Measurements from ENCODE around the gene UMODL1.

Gene UMODL1

DNA sequence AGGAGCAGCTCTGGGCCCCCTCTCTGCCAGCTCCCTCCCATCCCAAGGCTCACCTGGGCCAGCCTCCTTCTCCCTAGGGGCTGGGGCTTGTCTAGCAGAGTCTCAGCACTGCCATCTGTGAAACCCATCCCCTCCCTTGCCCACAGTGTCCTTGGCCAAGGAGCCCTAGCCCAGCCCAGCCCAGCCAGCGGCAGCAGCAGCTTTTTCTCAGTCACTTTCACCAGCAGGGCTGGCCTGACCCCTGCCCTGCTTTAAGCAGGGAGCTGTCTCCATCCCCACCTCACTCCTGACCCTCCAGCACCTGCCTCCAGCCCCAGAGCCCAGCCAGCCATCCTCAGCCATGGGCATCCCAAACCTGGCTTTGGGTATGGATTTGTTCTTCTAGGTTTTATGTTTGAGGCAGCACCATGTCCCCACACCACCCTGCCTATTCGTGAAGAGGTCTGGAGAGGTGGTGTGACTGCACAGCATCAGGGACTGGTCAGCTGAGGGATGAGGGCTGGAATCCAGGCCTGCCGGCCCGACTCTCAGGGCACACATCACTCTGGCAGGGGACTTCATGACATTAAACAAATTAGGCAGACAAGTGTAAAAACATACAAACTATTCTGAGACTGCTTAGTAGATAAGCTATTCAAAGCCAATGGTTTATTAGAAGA is 111.7 kb downstream of the UMODL1 start:
- in situ Hi-C loops (cut with MboI; ENCODE audit: low sequenced_read_pairs) = no loop called here

DNA sequence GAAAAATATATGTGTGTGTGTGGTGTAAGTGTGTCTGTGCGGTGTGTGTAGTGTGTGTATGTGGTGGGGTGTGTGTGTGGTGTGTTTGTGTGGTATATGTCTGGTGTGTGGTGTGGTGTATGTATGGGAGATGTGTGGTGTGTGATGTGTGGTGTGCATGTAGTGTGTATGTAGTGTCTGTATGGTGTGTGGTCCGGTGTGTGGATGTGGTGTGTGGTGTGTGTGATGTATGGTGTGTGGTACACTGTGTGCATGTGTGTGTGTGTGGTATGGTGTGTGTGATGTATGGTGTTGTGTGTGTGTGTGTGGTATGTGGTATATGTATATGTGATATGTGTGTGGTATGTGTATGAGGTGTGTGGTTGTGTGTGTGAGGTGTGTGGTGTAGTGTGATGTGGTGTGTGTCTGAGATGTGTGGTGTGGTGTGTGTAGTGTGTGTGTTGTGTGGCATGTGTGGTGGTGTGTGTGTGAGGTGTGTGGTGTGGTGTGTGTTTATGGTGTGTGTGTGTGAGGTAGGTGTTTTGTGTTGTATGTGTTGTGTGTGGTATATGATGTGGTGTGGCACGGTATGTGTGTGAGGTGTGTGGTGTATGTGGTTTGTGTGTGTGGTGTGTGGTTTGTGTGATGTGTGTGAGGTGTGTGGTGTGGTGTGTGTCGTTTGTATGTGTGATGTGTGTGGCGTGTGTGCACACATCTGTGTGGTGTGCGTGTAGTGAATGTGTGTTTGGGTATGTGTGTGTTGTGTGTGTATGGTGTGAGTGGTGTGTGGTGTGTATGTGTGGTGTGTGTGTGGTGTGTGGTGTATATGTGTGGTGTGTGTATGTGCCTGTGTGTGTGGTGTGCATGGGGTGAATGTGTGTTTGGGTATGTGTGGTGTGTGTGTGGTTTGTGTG is 112.5 kb downstream of the UMODL1 start:
- in situ Hi-C loops (cut with MboI; ENCODE audit: low sequenced_read_pairs) = no loop called here

DNA sequence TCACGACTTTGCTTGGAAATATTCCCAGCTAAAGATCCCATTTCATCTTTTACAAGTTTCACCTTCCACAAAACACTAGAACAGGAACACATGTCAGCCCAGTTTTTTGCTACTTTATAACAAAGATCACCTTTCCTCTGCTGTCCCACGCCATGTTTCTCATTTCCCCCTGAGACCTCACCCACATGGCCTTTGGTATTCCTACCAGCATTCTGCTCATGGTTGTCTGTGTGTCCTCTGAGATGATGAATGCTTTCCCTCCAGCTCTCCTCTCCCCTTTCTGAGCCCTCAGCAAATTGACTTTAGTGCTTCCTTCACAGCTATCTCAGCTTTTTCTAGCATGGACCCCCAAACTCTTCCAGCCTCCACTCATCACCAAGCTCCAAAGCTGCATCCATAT is 115.5 kb downstream of the UMODL1 start:
- in situ Hi-C loops (cut with MboI; ENCODE audit: low sequenced_read_pairs) = no loop called here

DNA sequence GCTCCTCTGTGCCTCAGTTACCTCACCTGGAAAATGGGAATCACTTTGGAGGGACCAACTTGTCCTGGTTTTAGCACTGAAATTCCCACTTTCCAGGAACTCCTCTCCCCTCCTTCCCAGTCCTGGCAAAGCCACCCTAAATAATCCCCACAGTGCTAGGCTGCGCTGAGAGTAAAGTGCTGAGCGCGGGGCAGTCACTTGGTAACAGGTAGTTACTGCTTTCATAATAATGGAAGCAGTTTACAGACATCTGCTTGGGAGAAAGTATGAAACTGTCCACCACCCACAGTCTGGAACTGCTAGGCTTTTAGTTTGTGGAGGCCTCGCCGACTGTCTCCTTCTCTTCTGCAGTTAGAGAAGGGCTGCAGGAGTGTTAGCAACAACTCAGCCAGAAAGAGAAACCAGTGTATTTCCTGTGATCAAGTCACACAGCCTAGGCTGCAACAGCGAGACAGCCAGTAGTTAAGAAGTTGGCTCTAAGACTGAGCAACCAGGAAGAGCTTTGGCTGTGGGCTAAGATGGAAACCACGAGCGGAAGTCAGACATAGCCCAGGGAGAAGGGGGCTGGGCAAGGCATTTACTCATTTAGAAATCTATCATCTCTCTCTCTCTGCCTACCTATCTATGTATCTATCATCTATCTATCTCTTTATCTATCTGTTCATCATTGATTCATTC is 117.0 kb downstream of the UMODL1 start:
- in situ Hi-C loops (cut with MboI; ENCODE audit: low sequenced_read_pairs) = no loop called here

DNA sequence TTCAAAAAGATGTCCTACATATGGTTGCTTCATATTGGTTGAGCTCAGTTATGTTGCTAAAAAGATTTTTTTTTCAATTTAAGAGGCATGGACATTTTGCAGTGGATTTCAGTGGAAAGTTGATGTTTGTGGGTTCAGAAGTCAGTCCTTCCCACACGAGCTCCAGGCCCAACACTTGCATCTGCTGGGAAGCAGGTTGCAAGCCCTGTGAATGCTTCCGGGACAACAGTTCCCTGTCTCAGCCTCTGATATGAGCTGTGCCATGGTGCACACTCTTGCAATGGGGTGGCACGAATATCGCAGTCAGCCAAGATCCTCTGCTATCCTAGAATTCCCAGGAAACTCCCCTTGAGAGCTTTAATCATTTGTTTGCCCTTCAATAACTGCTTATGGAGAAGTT is 117.5 kb downstream of the UMODL1 start:
- in situ Hi-C loops (cut with MboI; ENCODE audit: low sequenced_read_pairs) = no loop called here

DNA sequence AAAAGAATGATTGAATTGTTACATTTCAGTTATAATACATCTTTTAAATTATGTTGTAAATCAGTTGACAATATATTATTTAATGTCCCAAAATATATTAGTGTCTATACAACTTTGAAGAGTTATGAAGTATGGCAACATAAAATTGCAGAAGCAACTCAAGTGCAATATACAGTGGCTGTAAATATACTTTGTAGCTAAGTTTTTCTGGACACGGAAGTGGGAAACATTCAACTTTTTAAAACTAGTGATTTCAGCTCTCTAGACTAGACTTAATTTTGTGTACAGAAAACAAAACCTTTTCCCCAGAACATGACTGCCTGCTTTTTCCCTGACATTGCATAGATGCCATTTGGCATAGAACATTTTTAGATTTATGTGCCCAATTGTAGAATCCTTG is 118.3 kb downstream of the UMODL1 start:
- in situ Hi-C loops (cut with MboI; ENCODE audit: low sequenced_read_pairs) = no loop called here

DNA sequence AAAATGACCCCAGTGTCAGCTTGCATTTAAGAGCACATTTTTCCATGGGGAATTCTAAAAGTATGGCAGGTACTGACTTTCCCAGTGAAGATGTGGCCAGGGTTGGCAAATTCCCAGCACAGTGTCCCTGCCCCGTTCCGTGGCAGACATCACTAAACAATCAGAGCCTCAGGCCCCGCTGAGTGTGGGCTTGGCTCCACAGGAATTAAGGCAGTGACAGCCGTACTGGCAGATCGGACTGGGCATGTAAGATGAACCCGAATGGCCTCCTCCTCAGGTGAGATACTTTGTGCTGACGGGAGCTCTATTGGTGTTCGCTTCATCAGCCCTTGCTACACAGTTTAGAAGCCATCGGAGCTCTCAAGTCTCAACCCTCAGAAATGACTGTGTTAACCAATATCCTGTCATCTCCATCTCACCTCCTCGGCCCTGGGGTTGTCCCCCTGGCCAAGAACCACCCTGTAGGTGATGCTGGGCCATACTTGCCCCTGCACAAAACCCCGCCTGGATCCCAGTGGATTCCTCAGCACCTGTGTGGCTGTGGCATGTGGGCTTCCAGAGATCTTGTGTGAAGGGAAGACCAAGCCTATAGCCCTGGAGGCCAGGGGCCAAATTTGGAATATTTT is 118.9 kb downstream of the UMODL1 start:
- in situ Hi-C loops (cut with MboI; ENCODE audit: low sequenced_read_pairs) = no loop called here

DNA sequence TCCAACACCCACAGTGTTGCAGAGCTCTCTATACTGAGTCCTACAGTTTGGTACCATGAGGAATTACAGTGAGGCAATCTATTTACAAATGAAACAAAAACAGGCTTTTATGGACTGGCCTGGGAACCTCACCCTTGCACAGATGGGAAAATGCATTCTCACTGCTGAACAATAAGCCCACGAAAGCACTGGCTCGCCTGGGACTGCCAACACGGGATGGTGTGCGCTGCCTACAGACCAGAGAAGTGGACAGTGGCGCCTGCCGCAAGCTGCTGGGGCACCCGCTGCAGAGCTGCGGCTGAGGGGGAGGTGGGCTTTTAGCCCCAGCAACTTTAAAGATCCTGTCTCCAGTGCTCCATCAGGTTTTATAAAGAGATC is 119.4 kb downstream of the UMODL1 start:
- in situ Hi-C loops (cut with MboI; ENCODE audit: low sequenced_read_pairs) = no loop called here

DNA sequence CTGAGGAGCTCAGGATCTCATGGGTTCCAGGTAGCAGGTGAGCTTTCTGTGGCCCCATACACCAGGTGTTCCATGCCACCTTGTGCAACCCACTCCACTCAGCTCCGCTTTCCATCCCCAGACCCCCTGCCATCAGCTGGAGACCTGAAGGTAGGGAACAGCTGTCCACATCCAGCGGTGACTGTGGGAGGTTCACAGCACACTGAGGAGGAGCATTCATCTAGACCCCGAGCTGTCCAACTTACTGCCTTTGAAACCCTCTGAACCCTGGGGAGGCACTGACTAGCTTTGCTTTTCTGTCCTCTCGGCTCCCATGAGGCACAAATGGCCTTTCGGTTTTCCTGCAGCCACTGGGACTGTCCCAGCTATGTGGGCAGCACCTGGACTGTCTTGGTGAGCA is 119.9 kb downstream of the UMODL1 start:
- in situ Hi-C loops (cut with MboI; ENCODE audit: low sequenced_read_pairs) = no loop called here

DNA sequence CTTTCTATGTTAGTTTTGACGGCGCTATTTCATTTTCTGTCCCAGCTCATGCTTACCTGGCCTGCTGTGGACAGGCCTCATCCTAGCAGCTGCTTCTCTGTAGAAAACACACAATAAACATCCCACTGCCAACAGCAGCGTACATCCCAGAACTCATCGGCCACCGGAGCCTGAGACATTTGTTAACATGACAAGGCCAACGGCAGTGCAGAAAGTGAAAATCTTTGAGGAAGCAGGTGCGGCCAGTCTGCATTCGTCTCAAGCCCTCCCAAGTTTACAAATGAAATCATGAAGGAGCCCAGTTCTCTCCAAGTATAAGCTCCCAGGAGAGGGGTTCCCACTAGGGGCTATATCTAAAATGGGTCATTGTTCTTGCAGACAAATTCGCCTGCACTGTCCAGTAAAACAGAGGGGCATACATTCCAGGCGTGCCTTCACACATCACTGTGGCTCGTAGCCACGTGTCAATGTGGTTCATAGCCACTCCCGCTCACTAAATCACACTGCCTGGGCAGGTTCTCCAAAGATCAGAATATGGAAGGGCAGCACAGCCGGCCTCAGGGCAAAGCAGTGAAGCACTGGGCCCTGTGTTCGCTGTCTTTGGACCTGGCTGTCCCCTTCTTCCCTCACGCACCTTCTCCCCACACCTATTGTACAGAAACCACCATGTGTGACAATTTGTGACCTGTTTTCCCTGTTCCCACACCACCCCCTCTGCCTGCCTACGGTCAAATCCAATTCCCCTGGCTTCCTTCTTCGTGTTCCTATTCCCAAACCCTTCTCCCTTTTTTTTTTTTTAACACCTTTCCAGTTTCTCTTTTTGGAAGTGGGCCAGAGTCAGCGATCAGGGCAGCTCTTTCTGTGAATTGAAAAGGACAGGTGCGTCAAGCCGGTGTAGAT is 120.8 kb downstream of the UMODL1 start:
- in situ Hi-C loops (cut with MboI; ENCODE audit: low sequenced_read_pairs) = no loop called here
